HK-2 (cell line): ENCODE data around the gene PDE4B.

Experiments used
- DNase-seq: peaks from one replicate; pipeline ENCODE4 v3.0.0-alpha.2; 2018; ENCODE audit not compliant: unreplicated experiment

PDE4B gene

GRCh38 chr1:66284746-66285145 is 492.1 kb downstream of the PDE4B start:
- no peak for DNase-seq

DNA sequence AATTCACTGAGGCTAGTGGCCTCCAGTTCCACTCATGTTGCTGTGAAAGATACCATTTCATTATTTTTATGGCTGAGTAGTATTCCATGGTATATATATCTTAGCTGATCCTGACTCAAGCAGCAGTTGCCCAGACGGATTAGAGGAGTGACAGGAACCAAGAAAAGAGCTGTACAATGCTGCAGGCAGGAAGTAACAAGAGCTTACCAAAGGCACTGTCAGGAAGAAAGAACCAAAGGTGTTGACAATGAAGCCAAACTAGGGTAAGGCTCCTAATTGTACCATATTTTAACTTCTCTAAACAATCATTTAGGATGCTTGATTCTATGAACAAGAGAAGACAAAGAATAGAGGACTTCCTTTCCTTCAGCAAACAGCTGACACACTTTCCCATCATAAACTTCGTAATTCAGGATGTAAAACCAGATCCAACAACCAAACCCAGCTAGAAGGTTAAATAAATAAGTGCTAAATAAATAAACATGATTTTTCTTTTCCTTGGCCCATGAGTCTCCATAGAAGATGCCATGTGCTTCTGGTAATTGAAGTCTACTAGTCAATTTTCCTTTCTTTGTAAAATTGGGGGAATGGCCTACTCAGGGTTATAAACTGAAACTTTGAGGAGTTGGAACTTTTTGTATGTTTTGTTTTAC is 493.0 kb downstream of the PDE4B start:
- DNase-seq = no peak

GRCh38 chr1:66286307-66286706 is 493.6 kb downstream of the PDE4B start:
- DNase-seq = no peak

DNA sequence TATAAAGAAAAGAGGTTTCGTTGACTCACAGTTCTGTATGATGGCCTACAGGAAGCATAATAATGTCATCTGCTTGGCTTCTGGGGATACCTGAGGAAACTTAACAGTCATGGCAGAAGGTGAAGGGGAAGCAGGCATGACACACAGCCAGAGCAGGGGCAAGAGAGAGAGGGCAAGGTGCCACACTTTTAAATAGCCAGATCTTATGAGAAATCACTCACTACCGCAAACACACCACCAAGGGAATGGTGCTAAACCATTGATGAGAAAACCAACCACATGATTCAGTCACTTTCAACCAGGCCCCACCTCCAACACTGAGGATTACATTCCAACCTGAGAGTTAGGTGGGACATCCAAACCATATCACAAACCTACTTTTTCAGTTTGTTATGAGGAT is 495.4 kb downstream of the PDE4B start:
- no peak for DNase-seq

DNA sequence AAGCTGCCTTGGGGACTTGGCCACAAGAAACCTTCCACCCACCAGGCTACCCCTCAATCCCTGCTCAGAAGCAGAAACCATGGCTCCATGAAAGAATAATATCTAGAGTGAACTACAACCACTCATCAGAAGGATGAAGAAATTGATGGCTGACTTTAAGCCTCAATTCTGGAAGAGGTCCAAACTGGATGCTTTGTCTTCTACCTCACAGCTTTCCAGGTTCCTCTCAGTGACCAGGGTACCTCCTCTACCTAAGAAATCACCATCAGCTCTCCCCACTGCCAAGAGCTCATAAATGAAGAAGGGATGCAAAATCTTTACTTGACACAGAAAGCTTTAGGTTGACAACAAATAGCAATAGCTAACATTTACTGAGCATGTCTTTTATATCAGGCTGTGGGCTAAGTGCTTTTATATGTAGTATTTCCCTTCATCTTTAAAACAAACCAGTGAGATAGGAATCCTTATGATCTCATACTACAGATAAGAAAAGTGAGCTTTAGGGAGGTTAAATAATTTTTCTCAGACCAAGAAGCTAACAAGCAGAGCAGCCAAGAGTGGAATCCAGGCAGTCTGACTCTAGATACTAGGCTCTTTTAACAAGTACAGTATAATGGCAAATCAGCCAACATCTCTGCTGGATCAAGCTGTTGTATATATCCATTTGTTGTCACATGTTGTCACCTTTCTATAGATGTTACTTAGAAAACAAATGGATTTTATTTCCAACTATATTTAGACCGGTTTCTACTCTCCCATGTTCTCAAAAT is 498.3 kb downstream of the PDE4B start:
- DNase-seq = no peak

DNA sequence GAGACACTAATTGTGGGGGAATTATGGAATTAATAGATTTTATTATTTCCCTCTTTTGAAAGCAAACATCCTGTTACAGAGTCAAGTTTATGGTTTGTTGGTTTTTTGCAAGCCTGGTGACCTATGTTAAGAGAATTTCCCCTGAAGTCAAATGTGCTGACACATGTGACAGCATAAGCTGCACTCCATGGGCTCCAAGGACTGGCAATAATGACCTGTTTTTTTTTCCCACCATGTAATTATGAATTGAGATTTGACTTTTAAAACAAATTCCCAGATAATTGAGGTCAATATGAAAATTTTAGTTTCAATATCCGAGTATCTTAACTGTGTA is 498.8 kb downstream of the PDE4B start:
- no peak for DNase-seq

GRCh38 chr1:66292305-66292704 is 499.6 kb downstream of the PDE4B start:
- no peak for DNase-seq

- no peak for DNase-seq
These were observed 500.2 kb downstream of the PDE4B start for GRCh38 chr1:66292944-66293343.

DNA sequence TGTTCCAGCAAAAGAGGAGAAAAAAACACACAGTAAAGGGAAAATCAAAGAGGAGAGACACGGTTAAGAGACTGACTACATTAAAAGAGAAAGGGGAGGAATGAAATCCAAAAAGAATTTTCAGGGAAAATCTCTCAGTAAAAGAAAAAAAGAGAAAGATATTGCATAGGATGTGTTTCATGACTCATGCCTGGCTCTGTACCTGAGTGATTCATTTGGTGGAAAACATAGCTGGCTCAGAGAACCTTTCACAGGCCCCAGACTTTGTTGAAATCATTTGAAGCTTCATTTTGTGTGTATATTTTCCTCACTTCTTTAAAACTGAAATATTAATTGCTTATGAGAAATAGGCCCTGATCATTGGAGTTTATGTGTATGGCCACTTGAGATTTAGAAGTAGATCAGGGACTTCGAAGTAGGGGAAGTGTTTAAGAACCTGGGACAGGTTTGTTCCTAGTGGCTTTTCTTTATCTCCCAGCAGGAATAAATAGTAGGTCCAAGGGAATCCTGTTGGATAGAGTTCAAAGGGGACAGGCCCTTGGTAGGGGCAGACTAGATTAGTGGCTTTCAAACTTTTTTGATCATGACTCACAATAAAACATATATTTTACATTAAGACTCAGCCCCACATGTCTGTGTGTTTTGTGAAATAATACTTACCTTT is 502.1 kb downstream of the PDE4B start:
- DNase-seq = no peak

GRCh38 chr1:66295803-66296202 is 503.1 kb downstream of the PDE4B start:
- no peak for DNase-seq

- no peak for DNase-seq
These were observed 503.7 kb downstream of the PDE4B start for GRCh38 chr1:66296370-66296769.

- no peak for DNase-seq
These were observed 504.3 kb downstream of the PDE4B start for GRCh38 chr1:66296951-66297350.

DNA sequence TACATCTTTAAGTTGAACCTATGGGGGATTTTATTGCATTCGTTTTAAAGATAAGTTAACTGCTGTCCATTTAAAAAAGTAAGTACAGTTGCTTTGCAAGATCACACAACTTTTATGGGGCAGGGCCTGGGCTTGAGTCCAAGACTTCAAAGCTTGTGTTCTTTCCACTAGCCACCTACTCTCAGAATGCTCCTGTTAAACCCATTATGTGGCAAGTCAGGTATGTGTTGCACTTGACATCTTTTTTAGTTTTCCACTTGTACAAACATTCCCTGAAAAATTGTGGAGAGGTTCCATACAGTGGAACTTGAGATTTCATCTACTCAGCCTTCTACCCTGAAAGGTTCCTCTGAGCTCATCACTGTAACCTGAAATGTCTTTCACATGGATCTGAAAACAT is 505.8 kb downstream of the PDE4B start:
- no peak for DNase-seq

GRCh38 chr1:66300280-66300971 is 507.7 kb downstream of the PDE4B start:
- DNase-seq = no peak

DNA sequence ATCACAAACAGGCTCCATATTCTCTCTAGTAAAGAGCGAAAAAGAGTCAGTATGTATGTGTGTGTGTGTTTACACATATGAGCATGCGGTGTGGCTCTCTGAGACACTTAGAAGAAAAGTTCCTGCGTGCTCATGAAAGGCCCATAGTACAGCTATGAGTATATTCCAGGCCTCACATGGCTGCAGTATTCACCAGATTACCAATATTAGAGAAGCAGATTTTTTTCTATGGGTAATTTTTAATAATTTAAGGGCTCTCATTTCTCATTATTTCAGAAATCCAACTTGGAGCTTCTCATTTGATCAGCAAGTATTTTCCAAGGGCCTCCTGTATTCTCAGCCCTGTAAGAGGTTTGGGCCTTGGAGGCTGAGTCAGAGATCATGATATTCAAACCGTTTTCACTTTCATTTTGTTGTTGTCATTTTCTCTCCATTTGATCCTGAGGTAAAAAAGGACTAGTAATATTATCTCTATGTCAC is 508.3 kb downstream of the PDE4B start:
- no peak for DNase-seq

DNA sequence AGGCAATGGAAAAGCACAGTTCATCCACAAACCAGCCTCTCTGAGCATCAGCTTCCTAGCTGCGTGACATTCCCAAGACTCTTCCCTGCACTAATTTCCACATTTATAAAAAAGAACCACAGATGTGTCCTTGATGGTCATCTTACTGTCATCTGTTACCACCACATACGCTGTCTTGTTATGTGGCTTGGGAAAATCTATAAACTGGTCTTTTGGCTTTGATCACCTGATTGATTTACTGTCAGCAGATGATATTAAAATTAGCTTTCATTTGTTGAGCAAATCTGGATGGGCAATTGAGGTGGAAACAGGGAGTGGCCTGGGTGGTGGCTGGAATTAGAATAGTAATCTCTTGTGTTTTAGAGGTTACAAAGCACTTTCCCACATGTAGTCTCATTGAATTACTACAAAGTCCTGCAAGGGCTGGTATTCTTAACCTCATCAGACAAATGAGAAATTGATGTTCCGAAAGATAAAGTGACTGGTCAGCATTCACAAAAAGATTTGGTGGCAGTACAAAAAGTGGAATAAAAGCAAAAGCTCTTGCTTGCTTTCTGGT is 509.6 kb downstream of the PDE4B start:
- no peak for DNase-seq

DNA sequence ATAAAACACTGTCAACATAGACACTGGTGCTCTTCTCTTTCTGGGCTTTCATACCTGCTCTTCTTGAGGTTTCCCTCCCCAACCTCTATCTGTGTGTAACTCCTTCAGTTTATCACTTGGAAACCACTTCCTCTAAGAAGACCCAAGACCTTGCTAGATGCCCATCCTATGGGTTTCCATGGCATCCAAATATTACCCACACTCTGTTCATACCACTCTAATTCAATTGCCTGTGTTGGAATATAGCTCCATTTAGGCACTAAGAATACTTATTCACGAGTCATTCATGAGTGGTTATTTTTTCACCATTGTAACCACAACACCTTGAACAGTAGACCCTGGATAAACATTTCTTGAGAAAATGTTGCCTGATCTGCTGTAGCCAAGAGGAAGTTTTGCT is 510.1 kb downstream of the PDE4B start:
- no peak for DNase-seq

GRCh38 chr1:66303646-66304045 is 511.0 kb downstream of the PDE4B start:
- no peak for DNase-seq

DNA sequence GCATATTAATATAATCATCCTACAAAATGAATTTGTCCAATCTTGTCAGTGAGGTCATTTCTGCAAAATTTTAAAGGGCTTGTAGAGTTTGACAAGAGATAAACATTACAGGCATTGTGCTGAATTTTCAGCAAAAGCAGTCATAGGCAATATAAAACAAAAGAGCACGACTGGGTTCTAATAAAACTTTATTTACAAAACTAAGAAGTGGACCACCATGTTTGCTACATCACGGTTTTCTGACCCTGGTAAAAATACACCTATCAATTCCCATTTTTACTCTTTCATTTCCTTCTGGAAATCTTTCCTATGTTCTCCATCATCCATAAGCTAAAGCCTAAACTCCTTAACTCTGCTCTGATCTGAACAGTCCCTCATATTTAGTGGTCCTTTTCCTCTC is 511.4 kb downstream of the PDE4B start:
- DNase-seq = no peak

DNA sequence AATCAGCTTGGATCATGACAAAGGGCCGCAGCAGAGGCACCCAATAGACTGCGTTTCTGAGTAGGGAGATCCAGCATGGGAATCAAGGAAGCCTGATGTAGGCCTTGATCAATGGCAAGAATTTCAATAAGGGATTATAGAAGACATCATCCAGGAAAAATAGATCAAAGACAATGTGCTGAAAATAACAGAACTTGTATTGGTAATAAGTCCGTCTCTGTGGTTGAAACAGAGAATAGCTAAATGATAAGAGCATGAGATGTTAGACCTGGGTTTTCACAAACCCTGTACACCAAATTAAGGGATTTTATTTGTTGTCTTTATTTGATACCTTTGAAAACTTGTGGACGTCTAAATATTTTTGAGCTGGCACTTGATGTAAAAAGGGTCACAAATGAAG is 513.2 kb downstream of the PDE4B start:
- no peak for DNase-seq

DNA sequence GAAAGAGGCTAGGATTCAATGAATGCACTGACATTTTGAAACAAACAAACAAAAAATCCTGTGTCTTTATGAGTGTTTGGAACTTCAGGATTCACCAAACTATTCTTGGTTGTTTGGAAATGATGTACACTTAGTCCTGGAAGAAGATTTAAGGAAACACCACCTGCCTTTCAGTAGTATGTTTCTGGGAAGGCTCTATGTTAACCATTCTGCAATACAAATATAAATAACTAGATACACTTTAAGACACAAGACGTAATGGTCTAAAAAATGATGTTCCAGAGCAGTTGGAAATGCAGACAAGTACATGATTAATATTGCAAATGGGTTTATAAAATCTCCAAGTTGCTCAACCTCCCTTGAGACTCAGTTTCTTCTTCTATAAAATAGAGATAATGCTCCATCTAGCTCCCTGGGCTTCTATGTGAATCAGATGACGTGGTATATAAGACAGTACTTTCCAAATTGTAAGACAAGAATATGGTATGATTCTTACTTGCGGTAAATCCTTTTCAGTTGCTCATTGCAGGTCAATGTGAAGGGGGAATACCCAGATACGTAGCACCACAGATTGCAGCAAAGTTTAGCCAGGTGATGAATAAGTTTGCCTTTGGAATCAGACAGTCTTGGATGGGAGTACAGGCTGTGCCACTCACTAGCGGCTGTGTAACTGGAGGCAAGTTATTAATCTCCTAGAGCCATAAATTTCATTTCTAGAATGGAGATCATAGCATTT is 516.5 kb downstream of the PDE4B start:
- DNase-seq = no peak
